CD1c-positive myeloid dendritic cell (primary cell): ENCODE measurements around the gene COMMD1.
A peak's percentile ranks its signal among the peaks of the same experiment; 100 is the strongest.
"Not testable (repeated sequence)": the region's sequence is repeated elsewhere in the genome, so short reads cannot be mapped to it uniquely, and the experiment has no call there.

ENCODE experiments used
- DNase-seq: peaks from one replicate; pipeline ENCODE4 v3.0.0-alpha.2; 2016; ENCODE audit errors: extremely low spot score

COMMD1 gene

DNA sequence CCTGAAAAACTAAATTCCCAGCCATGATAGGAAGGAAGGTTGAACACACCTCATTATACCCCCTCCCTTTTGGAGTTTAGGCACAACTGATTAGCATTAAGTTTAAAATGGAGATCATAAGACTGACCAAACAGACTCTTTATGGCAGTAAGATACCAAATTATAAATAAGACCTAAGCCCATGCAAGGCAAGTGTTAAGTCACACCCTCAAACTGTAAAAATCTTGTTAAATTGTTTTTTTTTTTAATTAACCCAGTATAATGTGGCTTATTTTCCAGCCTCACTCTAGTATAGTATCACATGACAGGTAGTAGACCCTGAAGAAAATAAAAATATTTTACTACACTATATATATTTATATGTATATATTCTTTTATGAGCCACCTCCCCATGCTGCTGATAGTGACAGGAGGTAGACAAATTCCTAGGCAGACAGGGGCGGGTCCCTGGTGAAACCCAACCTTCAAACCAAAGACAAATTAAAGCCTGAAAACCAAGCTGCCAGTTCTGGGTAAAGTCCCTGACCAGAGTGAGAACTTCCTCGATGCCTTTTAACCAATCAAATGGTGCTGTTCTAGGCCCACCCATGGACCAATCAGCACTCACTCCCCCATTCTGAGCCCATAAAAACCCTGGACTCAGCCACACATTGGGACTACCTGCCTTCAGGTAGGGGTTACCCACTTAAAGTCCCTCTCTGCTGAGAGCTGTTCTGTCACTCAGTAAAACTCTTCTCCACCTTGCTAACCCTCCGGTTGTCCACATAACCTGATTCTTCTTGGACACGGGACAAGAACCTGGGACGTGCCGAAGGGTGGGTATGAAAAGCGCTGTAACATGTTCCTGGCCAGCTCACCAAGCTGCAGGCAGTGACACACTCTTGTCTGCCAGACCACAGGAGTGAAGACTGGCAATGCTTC, 166.5 kb downstream of the COMMD1 start:
- DNase-seq: no peak

DNA sequence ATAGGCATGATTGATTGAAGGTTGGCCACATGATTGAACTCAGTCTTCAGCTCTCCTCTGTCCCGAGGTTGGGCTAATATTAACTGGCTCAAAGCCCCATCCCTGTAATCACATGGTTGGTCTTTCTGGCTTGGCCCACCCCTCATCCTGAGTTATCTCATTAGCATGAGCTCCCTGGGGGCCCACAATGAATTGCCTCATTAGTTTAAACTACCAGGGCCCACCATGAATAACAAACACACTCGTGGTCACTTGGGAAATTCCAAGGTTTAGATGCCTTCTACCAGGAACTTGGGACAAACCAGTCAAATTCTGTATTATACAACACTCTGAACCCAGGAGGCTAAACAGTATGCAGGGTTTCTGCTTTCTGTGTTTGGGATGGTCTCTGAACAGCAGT, 168.8 kb downstream of the COMMD1 start:
- DNase-seq: no peak

DNA sequence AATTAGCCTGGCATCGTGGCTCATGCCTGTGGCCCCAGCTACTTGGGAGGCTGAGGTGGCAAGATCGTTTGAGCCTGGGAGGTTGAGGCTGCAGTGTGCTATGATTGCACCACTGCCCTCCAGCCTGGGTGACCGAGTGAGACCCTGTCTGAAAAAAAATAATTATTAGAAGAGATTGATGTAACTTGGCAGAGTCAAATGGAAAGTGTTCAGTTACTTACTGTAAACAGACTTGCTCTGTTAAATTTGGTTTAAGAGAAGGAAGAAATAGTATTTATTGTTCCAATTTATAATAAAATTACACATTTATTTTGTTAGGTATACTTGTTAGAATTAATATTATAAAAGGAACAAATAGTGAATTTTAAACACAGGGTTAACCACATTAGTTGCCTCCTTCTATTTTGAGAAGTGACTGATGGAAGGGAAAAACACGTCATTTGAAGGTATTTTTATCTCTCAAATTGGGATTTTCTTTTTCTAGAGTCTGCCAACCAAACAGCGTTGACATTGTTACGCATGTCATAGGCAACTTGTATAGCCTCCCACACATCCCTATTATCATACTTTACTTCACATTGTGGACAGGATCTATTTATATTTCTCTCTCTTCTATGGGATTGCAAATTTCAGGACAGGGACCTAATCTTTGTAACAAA, 171.6 kb downstream of the COMMD1 start:
- no peak for DNase-seq

DNA sequence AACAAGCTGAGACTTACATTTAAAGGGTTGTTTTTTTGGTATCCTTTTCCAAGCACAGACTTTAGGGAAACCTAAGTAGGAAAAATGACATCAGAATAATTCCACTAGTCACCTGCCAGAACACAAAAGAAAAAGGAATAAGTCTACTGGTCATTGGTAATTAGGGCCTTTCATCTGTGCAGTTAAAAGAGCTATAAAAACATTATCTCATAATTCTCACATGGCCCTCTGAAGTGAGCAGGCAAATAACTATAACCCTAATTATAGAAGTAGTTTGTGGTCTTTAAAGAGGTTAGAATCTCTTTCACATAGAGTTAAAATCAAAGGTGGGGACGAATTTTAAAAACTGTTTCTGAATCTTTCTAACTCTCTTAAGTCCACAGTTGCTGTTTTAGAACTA, 179.3 kb downstream of the COMMD1 start:
- DNase-seq: no peak

DNA sequence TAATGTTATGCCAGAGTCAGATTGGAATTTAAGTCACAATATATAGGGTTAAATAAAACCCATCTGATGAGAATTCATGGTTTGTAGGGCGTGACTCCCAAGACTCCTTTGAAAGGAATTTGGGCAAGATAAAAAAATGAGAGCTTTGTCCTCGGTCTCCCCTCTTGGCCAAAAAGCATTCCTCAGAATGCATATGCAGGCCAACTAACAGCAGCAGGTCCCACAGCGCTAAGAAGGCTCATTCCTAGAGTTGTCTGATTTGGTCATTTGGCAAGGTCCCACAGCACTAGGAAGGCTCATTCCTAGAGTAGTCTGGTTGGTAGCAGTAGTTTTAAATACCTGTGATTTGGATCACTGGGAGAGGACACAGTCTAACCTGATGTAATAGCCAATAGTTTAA, 184.2 kb downstream of the COMMD1 start:
- no peak for DNase-seq

DNA sequence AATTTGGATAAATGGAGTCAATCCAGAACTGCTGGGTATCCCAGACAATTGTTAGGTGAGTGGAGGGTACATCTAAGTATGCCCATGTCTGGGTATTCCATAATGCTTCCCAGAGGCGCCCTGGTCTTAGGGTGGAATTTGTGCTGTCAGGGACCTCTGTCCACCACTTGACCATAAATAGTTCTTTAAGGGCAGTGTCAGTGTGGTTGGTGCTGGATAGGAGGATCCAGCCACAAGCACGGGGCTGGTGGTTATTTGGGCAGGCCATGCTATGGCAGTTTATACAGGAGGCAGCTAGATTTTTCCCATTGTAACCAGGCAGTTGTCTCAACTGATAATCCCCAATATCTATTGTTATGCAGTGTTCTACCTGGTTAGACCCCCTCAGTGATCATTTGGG, 186.0 kb downstream of the COMMD1 start:
- DNase-seq: no peak

DNA sequence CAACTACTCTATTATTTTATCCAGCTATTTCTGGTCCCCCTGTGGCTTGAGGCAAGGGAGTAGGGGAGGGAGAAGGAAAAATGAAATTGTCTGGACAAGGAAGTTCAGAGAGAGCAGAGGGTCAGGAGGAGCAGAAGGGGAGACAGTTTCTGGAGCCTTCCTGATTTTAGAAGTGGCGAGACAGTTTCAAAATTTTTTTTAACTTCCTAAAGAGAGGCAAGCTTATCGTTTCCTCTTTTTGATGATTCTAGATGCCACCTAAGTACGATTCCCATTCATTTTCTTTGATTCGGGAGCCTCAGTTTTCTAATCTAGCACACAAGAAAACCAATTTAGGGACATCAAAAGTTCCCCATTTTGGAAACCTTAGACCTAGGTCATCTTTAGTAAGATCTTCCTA, 193.6 kb downstream of the COMMD1 start:
- DNase-seq: peak; percentile 36

DNA sequence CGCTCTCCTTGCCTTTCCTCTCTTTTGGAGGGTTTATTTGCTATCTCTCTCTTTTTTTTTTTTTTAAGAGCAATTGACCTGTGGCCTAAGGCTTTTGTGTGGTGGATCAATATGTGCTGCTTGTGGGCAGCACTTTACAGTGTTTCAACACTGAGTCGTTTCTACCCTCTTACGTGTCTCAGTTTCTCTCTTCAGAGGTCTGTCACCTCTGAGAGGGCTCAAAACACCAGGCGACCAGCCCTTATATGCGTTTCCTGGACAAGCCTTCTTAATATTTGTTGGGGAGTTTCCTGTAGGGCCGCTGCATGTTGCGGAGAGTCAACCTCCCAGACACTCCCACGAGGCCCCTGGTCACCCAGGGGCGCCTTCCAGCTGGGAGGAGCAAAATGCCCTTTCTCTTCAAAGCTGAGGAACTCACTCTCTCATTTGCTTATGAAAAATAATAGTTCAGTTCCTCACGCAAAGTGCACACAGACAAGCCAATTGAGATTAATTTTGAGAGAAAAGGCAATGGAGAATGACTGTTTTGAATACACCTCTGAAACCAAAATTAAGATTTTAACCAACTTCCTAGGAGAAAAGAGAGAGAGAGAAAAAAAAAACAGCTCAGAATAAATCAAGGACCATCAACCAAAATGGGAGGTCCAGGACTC, 194.2 kb downstream of the COMMD1 start:
- no peak for DNase-seq

DNA sequence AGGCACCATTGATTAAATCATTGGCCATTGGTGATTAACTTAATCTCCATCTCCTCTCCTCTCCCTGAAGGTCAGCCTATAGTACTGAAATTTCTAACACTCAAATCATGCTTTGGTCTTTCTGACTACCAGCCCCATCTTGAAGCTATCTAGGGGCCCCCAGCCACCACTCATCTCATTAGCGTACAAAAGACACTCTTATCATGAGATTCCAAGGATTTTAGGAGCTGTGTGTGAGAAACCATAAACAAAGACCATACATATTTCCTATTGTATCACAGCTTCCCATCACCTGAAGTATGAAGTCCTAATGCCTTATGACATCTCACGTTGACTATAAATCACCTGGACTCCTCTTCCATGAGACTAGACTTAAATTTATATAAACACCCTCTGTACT, 196.4 kb downstream of the COMMD1 start:
- DNase-seq: no peak

DNA sequence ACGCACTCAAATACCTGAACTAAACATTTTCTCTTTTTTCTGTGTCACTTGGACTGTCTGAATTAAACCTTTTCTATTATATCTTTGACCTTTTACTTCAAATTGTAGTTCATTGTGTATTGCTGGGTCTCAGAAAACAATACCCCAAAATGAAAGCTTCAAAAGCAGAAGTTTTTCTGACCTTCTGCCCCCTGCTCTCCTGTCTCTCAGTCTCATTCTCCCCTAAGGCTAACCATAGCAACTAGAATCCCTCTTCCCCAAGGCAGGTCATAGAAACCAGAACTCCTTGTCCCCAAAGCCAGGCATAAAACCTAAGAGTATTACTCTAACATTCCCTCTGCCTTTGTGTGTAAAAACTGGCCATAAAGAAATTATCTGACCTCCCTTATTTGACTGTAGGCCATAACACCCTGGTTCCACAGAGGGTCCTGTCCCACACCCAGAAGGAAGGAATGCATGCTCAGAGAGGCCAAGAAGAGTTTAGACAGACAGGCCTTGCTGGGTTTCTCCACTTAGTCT, 197.0 kb downstream of the COMMD1 start:
- DNase-seq: no peak

DNA sequence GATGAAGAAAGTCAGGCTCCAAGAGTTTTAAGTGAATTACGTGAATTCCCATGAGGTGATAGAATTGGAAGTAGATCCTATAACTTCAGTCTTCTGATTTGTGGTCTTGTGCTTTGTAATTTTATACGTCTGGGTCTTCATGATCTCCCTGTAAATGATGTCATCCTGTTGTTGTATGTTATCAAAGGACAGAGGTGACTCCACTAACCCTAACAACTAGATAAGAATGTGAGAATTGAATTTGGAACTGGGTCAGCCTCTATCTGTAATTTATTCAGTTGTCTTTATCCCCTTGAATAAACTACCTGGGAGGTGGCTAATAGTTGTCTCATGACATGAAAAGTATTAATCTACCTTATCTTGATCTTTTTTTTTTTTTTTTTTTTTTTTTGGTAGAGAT, 204.1 kb downstream of the COMMD1 start:
- no peak for DNase-seq

DNA sequence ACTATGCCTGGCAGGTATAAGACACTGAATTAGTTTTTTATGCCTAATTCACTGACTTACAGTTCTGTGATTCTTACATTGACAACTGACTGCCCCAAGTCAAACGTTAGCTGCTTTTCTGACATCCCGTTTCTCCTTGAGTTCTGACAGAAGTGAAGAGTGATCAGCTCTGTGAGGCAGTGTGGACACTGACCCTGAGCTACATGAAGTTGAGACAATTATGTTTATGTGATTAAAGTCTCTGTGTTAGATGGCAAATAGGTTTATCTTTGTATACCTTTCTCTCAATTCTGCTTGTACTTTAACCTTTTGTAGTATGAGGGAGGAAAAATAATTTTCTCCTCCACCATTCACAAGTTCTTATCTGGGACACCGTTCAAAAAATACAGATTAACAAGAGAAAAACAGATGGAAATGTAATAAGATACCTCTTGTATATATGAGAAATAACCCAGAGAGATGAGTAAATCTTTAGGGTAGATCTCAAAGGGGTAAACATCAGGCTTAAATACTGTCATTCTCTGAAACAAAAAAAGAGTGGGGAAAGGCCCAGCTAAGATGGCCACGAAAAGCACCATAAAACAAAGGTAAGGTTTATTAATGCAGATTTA, 205.0 kb downstream of the COMMD1 start:
- no peak for DNase-seq

DNA sequence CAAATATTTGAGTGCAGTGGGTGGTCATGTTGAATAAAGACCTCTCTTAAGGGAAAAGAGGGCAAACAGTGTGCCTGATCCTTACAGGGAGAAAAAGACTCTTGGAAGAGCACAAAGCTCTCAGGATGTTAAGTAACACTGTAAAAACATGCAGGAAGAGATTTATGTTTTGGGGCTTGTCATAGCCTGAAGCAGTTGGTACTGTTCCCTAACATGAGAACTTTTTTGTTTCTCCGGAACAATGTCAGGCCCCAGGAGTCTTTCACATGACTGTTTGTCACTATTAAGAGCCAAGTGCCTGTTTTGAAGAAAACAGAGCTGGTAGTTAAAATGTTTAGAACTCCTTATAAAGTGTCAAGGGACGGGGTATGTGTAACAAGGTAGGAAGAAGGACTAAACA, 206.7 kb downstream of the COMMD1 start:
- DNase-seq: no peak

DNA sequence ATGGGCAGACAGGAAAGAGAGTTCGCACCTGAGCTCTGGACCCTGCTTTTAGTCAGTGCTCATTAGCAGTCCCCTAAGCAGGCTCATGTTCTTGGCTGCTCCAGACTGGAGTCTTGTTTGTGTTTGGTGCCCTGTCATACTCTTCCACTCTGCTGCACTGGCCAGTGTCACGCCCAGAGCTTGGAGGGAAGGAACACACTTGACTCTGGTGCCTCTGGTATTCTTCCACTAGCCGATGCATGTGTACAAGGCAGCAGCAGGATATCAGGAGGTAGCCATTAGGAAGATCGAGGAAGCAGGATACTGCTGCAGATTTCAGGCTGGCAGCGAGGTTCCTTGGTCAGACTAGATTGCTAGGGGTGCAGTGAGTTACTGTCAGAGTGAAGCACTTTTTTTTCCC, 209.1 kb downstream of the COMMD1 start:
- no peak for DNase-seq

DNA sequence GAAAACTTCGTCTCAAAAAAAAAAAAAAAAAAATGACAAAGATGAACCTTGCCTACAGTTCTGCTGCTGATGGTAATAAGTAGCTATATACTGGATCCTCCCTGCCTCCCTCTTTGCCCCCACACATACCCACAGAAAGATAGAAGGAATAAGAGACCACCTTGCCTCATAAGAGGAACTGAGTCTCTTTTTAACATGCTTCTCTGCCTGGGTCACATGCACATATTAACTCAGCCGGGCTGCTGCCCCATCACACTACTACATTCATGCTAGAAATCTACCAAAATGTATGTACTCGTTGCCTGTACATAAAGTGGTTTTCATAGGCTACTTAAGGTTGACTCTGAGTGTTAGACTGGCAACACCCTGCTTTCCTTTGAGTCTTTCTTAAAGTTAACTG, 211.5 kb downstream of the COMMD1 start:
- DNase-seq: no peak

DNA sequence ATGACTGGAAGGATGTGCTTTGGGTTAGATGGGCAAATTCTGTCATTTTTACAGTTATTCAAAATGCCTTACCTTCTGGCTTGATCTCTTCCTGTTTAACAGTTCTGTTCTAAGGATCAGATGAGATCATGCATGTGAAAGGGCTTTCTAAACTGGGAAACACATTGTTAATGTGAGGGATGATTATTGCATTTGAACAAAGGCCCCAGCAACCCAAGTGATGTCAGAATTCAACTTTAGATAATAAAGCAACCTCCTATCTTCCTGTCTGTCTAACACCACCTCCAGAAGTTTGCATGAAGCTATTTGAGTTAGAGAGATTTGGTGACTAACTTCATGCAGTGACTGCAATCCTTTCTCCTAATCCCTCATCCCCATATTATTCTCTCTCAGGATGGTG, 212.7 kb downstream of the COMMD1 start:
- no peak for DNase-seq

DNA sequence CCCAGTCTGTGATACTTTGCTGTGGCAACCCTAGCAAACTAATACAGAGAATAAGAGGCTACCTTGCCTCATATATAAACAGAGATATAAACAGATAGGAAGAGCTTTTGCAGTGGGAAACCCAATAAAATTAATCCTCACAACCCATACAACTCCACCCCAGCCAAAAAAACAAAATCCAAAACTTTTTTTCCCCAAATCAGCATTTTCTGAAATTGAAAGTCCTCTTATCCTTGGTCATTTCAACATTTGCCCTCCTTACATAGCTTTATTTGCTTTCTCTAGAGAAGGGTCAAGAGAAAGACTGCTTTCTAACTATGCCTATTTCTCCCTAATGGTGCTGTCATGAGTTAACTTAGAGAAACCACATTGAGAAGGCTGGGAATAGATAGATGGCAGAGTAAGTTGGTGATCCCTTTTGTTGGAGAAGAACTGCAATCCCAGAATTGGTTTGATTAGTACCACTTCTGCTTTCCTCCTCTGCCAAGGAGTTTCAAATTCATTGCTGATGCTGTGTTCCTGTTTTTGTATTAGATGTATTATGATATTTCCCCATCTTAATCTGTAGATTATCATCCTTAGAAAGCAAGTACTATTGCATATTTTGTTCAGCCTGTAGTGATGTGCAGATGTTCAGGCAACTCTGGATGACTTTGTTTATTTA, 214.0 kb downstream of the COMMD1 start:
- peak; percentile 54 for DNase-seq

DNA sequence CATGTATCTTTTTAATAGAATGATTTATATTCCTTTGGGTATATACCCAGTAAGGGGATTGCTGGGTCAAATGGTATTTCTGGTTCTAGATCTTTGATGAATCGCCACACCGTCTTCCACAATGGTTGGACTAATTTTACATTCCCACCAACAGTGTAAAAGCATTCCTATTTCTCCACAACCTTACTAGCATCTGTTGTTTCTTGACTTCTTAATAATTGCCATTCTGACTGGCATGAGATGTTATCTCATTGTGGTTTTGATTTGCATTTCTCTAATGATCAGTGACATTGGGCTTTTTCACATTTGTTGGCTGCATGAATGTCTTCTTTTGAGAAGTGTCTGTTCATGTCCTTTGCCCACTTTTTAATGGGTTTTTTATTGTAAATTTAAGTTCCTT, 220.8 kb downstream of the COMMD1 start:
- DNase-seq: not testable (repeated sequence)

DNA sequence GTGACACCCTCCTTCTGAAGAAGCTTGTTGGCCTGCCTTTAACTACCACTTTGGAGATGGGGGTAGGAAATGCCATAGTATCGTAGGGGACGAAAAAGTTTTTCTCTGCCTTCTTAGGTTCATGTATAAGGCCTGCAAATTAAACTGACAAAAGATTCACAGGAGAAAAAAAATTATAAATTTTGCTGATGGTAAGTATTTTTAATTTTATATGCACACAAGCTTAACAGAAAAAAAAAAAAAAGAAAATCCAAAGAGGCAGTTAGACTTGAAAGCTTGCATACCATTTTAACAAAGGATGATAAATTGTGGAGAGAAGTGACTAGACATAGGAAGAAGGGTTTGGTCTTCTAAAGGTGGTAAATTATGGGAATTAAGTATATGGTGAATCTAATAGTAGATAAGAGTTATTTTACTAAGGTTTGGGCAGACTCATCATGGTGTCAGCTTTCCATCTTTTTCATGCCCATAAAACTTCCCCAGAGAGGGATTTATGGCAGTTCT, 227.9 kb downstream of the COMMD1 start:
- DNase-seq: no peak

DNA sequence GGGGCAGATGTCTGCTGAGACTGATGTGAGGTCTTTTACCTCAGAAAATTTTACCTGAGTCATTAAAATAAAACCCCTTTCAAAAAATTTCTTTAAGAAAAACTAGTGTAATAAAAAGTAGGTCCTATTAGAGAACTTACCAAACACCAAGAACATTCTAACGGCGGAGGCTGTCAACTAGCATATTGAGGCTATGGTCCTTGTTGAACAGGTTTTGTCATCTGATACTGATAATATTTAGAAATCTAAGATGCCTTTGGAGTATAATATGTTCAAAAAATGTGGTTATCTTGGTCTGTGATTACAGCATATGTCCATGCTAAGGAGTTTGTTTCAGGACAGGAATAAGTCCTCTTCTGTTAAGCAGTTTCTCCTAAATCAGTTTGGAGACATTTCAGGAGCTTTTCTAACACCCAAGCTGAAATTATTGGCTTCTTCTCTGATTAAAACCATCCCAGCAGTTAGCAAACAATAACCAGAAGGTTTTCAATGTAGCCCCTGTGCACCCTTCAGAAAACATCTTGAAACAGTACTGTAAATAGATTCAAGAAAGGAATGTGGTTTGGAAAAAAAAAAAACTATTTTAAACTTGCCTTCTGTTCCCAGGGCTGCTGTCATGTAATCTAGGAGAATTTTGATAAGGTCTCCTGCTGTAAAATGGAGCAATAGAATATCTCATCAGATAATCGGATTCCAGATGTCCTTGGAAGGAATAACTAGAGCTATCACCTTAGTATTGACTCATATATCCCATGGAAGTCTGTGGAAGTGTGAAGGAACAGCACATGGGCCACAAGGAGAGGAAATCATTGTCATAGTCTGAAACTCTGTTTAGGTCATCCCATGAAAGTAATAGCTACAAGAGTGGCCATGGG, 231.7 kb downstream of the COMMD1 start:
- no peak for DNase-seq
